Measurements from ENCODE around the gene PRKACB. TPM values are rescaled to one million over a fixed set of nuclear protein-coding genes. Genes with fewer than 3 reads are reported as not detected.

PRKACB gene
- total and polyA plus RNA-seq, 2 of the 8 experiments (the other 6 are each of a cell fraction or from before 2014, with no cell fraction given) = 7.8 to 31.0 TPM

DNA sequence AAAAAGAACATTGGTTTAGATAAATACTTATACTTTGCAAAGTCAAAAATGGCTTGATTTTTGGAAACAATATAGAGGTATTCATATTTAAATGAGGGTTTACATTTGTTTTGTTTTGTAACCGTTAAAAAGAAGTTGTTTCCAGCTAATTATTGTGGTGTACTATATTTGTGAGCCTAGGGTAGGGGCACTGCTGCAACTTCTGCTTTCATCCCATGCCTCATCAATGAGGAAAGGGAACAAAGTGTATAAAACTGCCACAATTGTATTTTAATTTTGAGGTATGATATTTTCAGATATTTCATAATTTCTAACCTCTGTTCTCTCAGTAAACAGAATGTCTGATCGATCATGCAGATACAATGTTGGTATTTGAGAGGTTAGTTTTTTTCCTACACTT is 92.2 kb downstream of the PRKACB start (continued):
- no peak for TF ChIP-seq TEAD4 (IDR thresholded peaks at IDR 0.05; ENCODE audit: low read depth, low read length)

DNA sequence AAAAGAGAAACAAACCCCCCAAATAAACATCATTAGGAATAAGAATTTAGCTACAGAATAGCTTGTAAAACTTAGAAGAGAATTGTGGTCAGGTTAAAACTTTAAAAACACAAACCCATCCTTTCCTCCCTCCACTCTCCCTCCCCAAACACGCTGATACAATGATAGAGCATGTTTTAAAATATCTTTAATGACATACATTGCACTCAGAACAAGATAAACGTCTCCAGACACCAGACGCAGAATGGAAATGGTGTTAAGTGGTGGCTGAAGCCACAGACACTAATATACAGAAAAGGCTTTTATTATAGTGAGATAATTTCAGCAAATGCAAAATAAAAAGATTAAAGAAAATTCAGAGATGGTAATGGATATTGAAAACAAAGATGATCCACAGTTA is 98.6 kb downstream of the PRKACB start:
- Histone ChIP-seq H3K79me1 (ENCODE audit: low read depth, low read length) (no peaks in the 10 kb centered on the region), H4K91ac (replicated peaks; ENCODE audit: insufficient read length, low read length) (no peak overlapping the region), H3K4me1 (replicated peaks in 1 of 4; ENCODE audit: control insufficient read depth in 3 of 4, insufficient read depth in 4 of 4, low read length in 3 of 4) (no peaks in the 10 kb centered on the region), H3K9me3 (ENCODE audit: insufficient read depth in 2 of 2, low read depth in 1 of 2, low read length in 1 of 2) (no peaks in the 10 kb centered on the region), H3K56ac (replicated peaks; ENCODE audit: insufficient read length, low read depth, low read length) (no peak overlapping the region), H2AFZ (ENCODE audit: low read length) (no peak overlapping the region), H4K5ac (ENCODE audit: insufficient read length, low read depth, low read length) (no peak overlapping the region), H2BK12ac (ENCODE audit: low read depth, low read length) (no peak overlapping the region), H3K23ac (ENCODE audit: insufficient read length) (no peak overlapping the region), H2BK120ac (replicated peaks; ENCODE audit: low read depth, low read length) (no peak overlapping the region), H3K9ac (replicated peaks in 1 of 4; ENCODE audit: extremely low read depth in 1 of 4, low read depth in 3 of 4, low read length in 3 of 4) (no peak overlapping the region), H3K4me2 (ENCODE audit: insufficient read depth in 1 of 2, low read depth in 2 of 2, low read length in 2 of 2) (no peak overlapping the region), H2BK15ac (ENCODE audit: low read length) (no peak overlapping the region), H3K36me3 (ENCODE audit: control insufficient read depth in 2 of 4, insufficient read depth in 4 of 4, low read length in 3 of 4) (no peaks in the 10 kb centered on the region; a peak in 1 of 8 replicates), H3K18ac (ENCODE audit: extremely low read depth, low read length) (no peak overlapping the region), H3K4ac (replicated peaks; ENCODE audit: insufficient read length, low read depth, low read length) (no peak overlapping the region), H3K27ac (ENCODE audit: low read depth, low read length) (no peak overlapping the region), H3K27me3 (replicated peaks in 1 of 4; ENCODE audit: control insufficient read depth in 3 of 4, extremely low read depth in 1 of 4, insufficient read depth in 3 of 4, low read length in 3 of 4) (no peaks in the 10 kb centered on the region), H3K79me2 (ENCODE audit: control insufficient read depth in 1 of 2, insufficient read depth in 2 of 2, low read length in 2 of 2) (no peaks in the 10 kb centered on the region), H2BK20ac (ENCODE audit: low read length) (no peak overlapping the region), H3K23me2 (ENCODE audit: low read depth, low read length) (no peaks in the 10 kb centered on the region), H2BK5ac (ENCODE audit: low read depth, low read length) (no peak overlapping the region), H4K20me1 (replicated peaks in 1 of 2; ENCODE audit: control insufficient read depth in 1 of 2, insufficient read depth in 2 of 2, low read length in 2 of 2) (no peaks in the 10 kb centered on the region), H3K4me3 (ENCODE audit: extremely low read depth in 1 of 4, insufficient read depth in 2 of 4, low read depth in 3 of 4, low read length in 4 of 4) (no peak overlapping the region), H3K14ac (ENCODE audit: insufficient read length) (no peak overlapping the region), H2AK5ac (ENCODE audit: low read depth, low read length) (no peak overlapping the region), H4K8ac (ENCODE audit: extremely low read depth, insufficient read depth, low read length) (no peak overlapping the region)
- CTCF ChIA-PET (ENCODE audit: partially characterized antibody) = no interaction called here
- TF ChIP-seq KDM1A (IDR thresholded peaks at IDR 0.05; ENCODE audit: borderline replicate concordance, low read length) (no peak), KDM4A (IDR thresholded peaks at IDR 0.05; ENCODE audit: low read depth, low read length, severe bottlenecking) (no peak), SRF (IDR thresholded peaks at IDR 0.05; ENCODE audit: low read depth, low read length) (no peak), HDAC6 (IDR thresholded peaks at IDR 0.05; ENCODE audit: low read depth, low read length) (no peak), NANOG (IDR thresholded peaks at IDR 0.05; ENCODE audit: insufficient read depth, low read depth, low read length, poor library complexity, severe bottlenecking) (no peak), POLR2A (IDR thresholded peaks at IDR 0.05; ENCODE audit: control extremely low read depth in 1 of 2, low read depth in 2 of 2, low read length in 2 of 2) (no peak)
- TF ChIP-seq, protein P1, sequence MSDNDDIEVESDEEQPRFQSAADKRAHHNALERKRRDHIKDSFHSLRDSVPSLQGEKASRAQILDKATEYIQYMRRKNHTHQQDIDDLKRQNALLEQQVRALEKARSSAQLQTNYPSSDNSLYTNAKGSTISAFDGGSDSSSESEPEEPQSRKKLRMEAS (IDR thresholded peaks at IDR 0.05) = no peak
- no peak for DNase-seq (ENCODE audit: low read depth in 1 of 2, low spot score in 2 of 2)
- FAIRE-seq = no peak
- WGBS, 2 experiments (ENCODE audit: extremely low coverage in 1 of 2, insufficient coverage in 1 of 2, insufficient read length in 1 of 2, insufficient replicate concordance in 2 of 2, low coverage in 1 of 2, low lambda C conversion rate in 2 of 2, missing lambda C conversion rate in 1 of 2) = 88% methylated on average over 3 of the region's 3 CpGs; no CpG with 5 or more reads in 1 of the 2 experiments
- POLR2A ChIA-PET (ENCODE audit: partially characterized antibody) = no interaction called here

All from H1 (cell line).